GM19455 (cell line): Measurements from ENCODE around the gene RTP3.
"Not testable (repeated sequence)": the region's sequence is repeated elsewhere in the genome, so short reads cannot be mapped to it uniquely, and the experiment has no call there.

ENCODE experiments used
- ATAC-seq: cut with Tn5 transposase; IDR thresholded peaks from one replicate; pipeline ENCODE4 v1.9.1; 2021; ENCODE audit not compliant: unreplicated experiment

RTP3 gene

DNA sequence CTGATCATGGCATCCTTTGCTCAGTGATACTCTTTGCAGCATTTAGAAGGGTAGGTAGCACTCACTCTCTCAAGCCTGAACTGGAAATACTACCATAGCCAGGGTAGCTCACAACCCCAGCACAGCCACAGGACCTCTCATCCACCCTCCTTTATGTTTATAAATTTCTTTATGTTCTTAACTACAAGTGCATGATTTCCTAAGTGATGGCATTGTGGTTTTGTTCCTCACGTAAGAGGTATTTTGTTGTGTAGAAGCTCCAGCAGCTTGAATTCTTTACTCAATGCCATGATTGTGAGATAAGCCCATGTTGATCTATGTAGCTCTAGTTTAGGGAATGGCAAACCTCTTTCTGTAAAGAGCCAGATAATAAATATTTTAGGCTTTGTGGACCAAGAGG, 7.9 kb upstream of the RTP3 start:
- no peak for ATAC-seq

DNA sequence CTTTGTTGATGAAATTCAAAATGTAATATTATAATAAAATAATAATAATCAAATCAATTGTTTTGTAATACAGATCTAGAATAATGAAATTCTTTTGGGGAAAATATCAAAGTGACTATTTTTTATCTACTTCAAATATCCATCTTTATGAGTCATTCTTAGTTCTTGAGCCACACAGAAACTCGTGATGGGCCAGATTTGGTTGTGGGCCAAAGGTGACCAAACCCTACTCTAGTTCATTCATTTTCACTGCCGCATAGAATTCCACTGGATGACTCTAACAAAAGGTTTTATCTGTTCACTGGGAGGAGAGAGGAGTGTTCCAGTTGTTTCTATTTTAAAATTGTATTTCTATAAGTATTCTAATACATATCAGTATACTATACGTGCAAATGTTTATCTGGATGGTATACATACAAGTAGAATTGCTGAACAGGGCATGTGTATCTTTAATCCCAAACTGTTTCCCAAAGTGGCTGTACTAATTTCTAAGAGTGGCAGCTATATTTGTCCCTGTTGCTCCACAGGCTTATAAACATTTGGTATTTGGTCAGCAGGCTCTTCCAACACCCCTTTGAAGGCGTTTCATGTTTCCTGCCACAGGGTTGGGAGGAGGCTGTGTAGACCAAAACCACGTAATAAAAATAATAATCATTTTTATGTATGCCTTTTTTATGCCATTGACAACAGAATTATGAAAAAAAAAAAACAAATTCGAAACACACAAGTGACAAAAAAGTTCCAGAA, 7.3 kb upstream of the RTP3 start:
- ATAC-seq, result no peak

DNA sequence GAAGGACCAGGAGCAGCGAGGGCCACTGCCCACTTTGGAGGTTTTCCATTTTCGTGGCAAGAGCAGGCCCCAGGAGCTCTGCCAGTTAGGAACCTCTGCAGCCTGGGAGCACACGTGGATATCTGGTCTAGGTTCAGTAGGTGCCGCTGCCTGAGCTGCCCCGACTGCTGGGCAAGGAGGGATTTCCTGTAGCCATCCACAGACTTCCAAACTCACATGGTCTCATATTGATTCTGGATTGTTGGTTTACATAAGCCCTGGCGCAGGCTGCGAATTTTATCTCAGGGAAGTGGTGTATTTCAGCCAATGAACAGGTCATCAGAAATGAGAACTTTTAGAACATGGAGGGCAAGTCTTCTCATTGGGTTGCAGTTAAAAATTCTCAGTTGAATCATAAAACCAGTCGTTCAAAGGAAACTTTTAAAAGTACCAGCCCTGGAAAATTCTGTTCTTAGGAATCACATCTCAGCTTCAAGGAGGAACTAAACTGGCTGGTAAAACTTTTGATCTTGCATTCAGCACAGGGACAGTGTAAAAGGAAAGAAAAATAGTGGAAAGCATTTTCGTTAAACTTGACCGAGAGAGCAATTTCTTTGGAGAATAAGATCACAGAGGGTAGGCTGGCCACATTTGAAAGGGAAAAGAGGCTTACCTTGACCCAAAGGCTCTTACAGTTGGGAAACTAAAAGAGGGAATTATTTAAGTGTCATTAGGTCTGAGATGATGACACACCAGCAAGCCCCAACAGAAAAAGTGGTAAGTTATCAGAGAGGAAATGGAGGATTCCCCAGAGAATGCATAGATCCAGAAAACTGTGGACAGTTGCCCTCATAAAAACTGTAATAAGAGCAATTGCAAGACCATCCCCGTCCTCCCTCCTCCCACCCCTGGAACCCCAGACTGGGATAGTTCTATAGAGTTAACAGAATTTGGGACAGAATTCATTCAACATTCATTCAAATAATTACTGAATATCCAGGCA, 6.4 kb upstream of the RTP3 start:
- no peak for ATAC-seq

DNA sequence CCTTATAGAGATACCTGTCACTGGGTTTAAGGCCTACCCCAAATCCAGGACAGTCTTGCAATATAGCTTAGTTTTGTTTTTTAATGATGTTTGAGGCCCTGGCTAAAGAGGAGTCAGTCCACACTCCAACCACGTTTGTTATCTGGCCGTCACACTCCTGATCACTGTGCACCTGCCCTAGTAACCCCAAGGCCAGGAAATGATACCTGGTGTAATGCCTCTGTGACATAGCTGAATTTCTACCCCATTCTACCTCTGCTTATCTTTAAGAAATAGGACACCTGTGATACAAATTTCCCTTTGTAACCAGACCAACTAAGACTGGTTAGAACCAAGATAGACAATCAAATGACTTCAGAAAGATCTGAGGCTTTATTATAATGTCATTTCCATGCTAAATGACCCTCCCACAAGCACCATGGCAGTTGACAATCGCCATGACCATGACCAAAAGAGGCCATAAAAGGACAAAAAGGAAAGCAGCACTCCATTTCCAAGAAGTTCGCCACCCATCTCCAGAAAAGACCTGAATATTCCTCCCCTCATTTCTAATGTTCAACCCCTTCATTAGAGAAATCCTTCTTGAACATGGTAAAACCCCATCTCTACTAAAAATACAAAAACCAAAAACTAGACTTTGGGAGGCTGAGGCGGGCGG, 4.8 kb upstream of the RTP3 start:
- ATAC-seq, result no peak

DNA sequence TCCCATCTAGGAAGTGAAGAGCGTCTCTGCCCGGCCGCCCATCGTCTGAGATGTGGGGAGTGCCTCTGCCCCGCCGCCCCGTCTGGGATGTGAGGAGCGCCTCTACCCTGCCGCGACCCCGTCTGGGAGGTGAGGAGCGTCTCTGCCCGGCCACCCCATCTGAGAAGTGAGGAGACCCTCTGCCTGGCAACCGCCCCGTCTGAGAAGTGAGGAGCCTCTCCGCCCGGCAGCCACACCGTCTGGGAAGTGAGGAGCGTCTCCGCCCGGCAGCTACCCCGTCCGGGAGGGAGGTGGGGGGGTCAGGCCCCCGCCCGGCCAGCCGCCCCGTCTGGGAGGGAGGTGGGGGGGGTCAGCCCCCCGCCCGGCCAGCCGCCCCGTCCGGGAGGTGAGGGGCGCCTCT, 3.3 kb upstream of the RTP3 start:
- ATAC-seq, result not testable (repeated sequence)

DNA sequence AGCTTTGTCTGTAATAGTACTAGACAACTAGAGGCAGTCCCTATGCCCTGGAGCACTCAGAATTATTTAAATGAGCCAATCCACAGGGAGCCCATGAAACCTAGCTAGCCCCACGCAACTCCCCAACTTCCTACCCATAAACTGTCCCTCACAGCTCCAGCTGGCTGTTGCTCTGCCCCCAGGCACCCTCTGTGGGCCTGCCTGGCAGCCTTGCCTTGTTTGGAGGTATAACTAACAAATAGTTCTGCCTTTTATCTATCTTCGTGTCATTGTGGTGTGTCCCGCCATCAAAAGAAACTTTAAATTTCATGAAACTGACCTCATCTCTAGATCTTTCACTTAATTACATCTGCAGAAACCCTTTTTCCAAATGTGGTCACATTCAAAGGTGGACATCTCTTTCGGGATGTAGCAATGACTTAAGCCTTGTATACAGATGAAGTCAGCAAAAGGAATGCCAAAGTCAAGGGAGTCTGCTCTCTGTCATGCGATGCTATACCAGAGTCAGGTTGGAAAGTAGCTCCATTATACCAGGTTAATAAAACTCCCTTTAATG, 1.8 kb upstream of the RTP3 start:
- ATAC-seq, result no peak

DNA sequence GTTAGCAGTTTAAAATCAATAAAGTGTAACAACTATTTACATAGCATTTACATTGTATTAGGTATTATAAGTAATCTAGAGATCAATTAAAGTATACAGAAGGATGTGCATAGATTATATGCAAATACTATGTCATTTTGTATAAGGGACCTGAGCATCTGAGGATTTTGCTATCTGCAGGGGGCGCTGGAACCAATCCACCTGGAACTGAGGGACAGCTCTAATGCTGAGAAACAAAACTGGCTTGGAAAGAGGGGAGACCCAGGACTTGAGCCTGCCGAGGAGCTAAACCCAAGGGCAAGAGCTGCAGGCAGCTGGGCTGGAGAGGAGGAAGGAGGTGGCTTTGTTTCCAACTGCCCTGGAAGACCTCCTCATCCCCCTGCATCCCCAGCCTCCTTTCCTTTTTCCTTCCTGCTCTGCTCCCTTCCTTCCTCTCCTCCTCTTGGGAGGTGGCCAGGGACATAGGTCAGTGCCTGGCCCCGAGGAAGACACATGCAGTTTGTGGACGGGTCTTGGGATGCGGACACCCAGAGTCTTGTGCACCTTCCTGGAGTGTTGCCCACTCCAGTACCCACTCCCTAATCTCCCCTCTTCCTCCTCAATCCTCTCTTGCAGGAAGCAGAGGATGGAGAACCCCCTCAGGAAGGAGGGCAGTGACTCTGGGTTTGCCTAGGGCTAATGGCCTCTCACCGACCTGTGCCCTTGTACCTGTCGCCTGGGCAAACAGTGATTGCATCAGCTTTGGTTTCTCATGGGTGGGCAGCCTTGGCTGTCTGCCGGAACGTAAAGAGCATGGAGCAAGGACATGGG, 825 bp upstream of the RTP3 start:
- no peak for ATAC-seq

DNA sequence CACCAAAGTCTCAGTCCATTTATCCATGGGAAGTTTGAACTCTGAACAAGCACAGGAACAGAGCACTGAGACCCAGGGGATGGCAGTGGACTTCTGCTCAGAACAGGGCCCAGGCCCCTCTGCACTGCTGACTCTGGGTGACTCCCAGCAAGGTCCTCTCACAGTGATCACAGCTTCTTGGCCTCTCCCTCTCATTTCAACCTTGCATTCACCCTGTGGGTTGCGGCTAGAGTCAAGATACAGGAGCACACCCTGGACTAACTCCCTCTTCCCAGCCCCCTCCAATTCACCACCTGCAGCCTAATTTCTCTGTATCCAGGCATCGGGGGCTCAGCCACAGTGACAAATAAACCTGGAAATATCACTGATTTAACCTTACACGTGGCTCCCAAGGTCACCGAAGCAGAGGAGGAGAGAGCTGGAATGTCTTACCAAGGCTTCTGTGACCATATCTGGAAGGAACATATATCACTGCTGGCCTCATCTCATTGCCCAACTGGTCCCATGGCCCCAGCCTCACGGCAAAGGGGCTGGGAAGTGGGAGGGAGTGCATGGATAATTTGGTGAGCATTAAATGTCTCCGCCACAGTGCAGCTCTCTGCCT, 1.2 kb downstream of the RTP3 start:
- ATAC-seq, result no peak

DNA sequence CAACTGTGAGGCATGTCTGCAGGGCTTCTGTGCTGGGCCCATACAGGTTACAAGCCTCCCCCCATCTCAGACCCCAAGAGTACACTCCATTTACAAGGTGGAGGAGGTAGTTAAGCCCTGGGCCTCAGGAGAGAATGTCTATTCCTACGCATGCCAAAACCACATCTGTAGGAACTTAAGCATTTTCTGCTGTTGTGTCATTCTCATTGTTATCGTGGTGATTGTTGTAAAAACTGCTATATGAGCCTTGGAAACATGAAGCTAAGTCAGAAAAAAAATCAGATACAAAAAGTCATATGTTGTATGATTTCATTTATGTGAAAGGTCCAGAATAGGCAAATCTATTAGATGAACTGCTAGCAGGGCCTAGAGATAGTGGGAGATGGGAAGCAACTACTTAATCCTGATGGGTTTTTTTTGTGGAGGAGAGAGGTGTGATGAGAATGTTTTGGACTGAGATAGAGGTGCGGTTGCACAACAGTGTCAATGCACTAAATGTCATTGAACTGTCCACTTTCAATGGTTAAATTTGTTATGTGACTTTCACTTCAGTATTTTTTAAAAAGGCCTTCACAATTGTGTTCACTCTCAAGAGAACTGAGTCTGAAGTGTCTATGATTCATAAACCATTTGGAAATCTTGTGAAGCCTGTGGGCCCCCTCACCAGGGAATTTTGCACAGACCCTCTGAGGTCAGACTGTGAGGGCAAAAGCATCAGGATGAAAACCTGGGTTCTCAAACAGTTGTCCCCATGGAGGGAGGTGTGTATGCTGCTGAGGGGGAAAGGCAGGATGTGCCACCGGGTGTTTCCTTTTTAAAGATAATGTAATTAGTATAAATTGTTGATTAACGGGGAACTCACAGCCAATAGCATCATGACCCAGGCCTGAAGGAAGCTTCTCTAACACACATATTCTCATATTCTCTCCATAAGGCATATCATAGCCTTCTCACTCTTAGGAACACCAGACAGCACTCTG, 3.2 kb downstream of the RTP3 start:
- no peak for ATAC-seq

DNA sequence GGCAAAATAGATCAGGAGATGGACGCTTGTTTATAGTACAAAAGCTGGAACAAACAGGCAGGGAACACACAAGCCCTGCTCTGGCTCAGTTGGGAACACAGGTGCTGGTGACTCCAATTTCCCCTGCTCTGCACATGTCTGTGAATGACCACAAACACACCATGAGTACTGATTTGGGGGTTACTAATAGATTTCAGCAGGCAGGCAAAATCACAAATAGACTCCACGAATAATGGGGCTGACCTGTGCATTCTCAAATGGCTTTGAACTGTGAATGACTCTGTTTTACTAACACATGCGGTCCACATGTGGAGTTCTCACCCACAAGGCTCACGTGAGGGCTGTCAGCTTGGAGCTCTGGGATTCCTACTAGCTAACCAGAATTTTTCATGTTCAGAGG, 3.9 kb downstream of the RTP3 start:
- ATAC-seq, result no peak

DNA sequence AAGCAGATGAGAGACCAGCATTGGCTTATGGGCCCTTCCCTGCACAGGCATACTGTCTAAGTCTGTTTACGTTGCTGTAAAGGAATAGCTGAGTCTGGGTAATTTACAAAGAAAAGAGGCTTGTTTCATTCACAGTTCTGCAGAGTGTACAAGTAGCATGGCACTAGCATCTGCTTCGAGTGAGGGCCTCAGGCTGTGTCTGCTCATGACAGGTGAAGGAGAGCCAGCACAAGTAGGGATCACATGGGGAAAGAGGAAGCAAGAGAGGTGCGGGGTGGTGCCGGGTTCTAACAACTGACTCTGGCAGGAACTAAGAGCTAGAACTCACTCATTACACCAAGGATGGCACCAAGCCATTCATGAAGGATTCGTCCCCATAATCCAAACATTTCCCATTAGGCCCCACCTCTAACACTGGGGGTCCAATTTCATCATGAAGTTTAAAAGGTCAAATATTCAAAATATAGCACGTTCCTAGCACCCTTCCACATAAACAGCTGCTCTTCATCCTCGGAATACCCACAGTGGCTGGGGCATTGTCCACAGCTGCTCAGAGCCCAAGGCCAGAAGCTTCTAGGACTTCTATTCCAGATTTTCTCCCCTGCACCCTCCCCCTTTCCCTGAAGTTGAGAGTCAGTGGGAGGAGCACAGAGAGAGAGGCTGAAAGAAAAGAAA, 5.6 kb downstream of the RTP3 start:
- no peak for ATAC-seq

DNA sequence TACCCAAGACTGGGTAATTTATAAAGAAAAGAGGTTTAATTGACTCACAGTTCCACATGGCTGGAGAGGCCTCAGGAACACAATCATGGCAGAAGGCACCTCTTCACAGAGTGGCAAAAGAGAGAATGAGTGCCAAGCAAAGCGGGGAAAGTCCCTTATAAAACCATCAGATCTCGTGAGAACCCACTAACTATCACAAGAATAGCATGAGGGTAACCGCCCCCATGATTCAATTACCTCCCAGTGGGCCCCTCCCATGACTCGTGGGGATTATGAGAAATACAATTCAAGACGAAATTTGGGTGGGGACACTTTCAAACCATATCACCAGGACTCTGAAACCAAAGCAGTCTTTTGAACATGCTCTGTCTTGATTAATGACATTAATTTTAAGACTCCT, 7.0 kb downstream of the RTP3 start:
- no peak for ATAC-seq

DNA sequence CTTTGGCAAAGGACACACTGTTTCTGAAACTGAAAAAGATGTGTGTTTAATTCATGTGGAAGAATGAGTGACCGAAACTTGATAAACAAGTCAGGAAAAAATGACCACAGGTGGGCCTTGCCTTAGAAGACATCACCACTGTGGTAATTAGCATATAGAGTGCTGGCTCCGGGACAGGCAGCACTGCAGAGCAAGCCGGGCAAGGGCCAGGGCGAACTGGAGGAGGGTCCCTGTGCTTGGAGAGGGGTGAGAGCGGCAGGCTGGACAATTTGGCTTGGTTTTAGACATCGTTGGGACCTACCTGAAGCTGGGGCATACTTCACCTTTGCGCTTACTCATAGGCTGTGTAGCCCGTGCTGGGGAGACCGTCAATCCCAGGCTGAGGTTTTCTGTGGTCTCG, 8.2 kb downstream of the RTP3 start:
- ATAC-seq, result no peak

DNA sequence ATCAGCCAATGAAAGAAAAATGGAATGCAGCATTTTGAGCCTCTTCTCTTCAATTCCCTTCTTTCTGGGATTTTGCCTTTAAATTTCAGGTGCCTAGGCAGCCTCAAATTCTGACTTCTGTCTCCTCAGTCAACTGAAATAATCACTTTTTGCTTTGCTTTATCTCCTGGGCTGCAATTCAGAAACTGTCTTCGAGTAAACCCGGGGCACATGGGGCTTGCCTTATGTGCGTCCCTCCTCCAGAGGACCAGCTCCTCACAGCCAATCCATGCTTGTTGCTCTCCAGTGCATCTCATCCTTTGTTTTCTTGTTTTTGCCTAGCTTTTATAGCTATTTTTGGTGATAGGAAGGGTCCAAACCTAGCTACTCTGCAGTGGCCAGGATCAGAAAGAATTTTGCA, 8.8 kb downstream of the RTP3 start:
- no peak for ATAC-seq

DNA sequence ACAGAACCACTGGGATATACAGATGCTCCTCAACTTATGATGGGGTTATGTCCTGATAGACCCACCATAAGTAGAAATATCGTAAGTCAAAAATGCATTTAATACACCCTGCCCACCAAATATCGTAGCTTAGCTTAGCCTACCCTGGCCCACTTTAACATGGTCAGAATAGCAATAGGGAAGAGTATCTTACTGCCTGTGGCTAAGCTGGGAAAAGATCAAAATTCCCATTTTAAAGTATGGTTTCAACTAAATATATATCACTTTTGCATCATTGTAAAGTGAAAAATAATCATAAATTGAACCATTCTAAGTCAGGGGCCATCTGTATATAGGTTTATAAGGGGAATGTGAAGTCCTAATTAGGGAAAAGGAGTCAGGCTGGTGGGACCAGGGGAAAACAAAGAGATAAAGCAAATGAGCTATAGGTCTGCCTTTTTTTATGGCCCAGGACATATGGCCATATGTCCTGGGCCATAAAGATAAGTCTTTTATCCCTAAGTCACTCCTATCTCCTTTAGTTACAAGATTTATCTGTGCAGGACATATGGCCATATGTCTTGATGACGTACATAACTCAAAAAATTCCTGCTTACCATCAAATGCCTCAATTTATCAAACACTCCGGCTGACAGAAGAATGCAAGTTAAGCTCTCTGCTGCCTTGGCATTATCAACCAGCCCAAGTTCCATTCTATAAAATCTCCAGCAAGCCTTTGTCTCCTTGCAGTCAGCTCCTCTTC, 11.2 kb downstream of the RTP3 start:
- no peak for ATAC-seq

DNA sequence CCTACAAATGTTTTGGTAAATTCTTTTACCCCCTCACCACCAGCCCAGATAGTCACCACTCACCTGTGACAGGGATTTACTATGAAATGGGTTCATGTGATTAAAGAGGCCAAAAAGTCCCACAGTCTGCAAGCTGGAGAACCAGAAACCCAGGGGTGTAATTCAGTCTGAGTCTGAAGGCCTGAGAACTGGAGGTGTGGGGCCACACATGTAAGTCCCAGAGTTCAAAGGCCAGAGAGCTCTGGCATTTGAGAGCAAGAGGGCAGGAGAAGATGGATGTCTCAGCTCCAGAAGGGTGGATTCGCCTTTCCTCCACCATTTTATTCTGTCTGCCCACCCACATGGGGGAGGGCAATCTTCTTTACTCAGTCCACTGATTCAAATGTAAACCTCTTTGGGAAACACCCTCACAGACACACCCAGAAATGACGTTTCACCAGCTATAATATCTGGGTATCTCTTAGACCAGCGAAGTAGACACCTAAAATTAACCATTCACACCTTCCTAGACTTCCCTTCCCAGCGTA, 11.9 kb downstream of the RTP3 start:
- no peak for ATAC-seq

DNA sequence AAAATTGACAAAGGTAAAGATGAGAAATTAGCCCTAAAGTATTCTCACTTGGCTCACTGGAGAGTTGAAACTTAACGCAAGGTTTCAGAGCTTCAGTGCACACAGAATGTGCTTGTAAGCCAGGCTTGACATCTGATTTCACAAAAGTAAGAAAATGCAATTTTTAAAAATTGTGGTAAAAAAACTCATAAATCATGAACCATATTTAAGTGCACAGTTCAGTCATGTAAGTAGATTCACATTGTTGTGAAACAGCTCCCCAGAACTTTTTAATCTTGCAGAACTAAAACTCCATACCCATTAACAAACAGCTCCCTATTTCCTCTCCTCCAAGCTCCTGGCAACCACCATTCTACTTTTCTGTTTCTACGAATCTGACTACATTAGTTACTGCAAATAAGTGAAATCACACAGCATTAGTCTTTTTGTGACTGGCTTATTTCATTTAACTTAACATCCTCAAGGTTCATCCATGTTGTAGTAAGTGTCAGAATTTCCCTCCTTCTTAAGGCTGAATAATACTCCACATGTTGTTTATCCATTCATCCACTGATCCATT, 14.5 kb downstream of the RTP3 start:
- no peak for ATAC-seq
